Kasumi-1 (cell line): ENCODE results near the gene ENOX1.

Source experiments
- DNase-seq, 2 experiments: peaks; one replicate each; lab custom pipeline; 2025; lab: John Stamatoyannopoulos, UW

ENOX1 gene

GRCh38 chr13:43487461-43487860 lies 299.3 kb downstream of the ENOX1 start:
- DNase-seq: no peak

GRCh38 chr13:43484432-43485225 lies 302.1 kb downstream of the ENOX1 start:
- DNase-seq: peak; percentile 50 to 55

- no peak for DNase-seq
Measured at GRCh38 chr13:43483930-43484329, 302.8 kb downstream of the ENOX1 start.

GRCh38 chr13:43482641-43483040 lies 304.1 kb downstream of the ENOX1 start:
- DNase-seq: no peak

GRCh38 chr13:43482026-43482425 lies 304.7 kb downstream of the ENOX1 start:
- DNase-seq: no peak

GRCh38 chr13:43478902-43479301 lies 307.9 kb downstream of the ENOX1 start:
- no peak for DNase-seq

- no peak for DNase-seq
Measured at GRCh38 chr13:43478211-43478610, 308.6 kb downstream of the ENOX1 start.

GRCh38 chr13:43475140-43475539 lies 311.6 kb downstream of the ENOX1 start:
- DNase-seq: no peak

GRCh38 chr13:43473437-43473836 lies 313.3 kb downstream of the ENOX1 start:
- peak; percentile 41 to 42 for DNase-seq

GRCh38 chr13:43472980-43473379 lies 313.8 kb downstream of the ENOX1 start:
- no peak for DNase-seq

GRCh38 chr13:43472339-43472738 lies 314.4 kb downstream of the ENOX1 start:
- DNase-seq: no peak

- no peak for DNase-seq
Measured at GRCh38 chr13:43470610-43471009, 316.2 kb downstream of the ENOX1 start.

GRCh38 chr13:43469791-43470190 lies 317.0 kb downstream of the ENOX1 start:
- no peak for DNase-seq

GRCh38 chr13:43464578-43465264 lies 322.1 kb downstream of the ENOX1 start:
- no peak for DNase-seq

GRCh38 chr13:43448605-43449336 lies 338.0 kb downstream of the ENOX1 start:
- no peak for DNase-seq

- DNase-seq: no peak
Measured at GRCh38 chr13:43446126-43446525, 340.6 kb downstream of the ENOX1 start.

GRCh38 chr13:43445668-43446067 lies 341.1 kb downstream of the ENOX1 start:
- DNase-seq: no peak

GRCh38 chr13:43444081-43444480 lies 342.7 kb downstream of the ENOX1 start:
- DNase-seq: no peak

- DNase-seq: no peak
Measured at GRCh38 chr13:43441899-43442499, 344.8 kb downstream of the ENOX1 start.

- DNase-seq: no peak
Measured at GRCh38 chr13:43441464-43441863, 345.3 kb downstream of the ENOX1 start.

GRCh38 chr13:43434191-43434590 lies 352.6 kb downstream of the ENOX1 start:
- peak in 1 of 2 experiments; percentile 13 for DNase-seq

GRCh38 chr13:43433691-43434141 lies 353.1 kb downstream of the ENOX1 start:
- no peak for DNase-seq
